B cell (primary cell): ENCODE measurements around the gene SEPSECS. TPM values are rescaled to one million over a fixed set of nuclear protein-coding genes. Genes with fewer than 3 reads are reported as not detected.
A peak's percentile ranks its signal among the peaks of the same experiment; 100 is the strongest.

Source experiments
- ATAC-seq: fragments of 200-7000 bp; cut with Tn5 transposase; one replicate; pipeline ENCODE4 v1.10.0; 2021; ENCODE audit warnings: low read depth, mild to moderate bottlenecking, moderate number of reproducible peaks, moderate library complexity
- CTCF ChIA-PET: fragments of 350-600 bp; sonication (Branson Sonifier 250); formaldehyde crosslinking; loops from one replicate; lab custom pipeline; 2021; ENCODE audit warnings: antibody characterized with exemption, inconsistent platforms; lab: Charles Lee
- POLR2A ChIA-PET: fragments of 350-600 bp; sonication (Branson Sonifier 250); formaldehyde crosslinking; loops from one replicate; lab custom pipeline; 2021; ENCODE audit warnings: antibody characterized with exemption; lab: Charles Lee
- DNase-seq: peaks from one replicate; pipeline ENCODE4 v3.0.0; 2013
- H2AFZ ChIP-seq: 2 replicates; pipeline ENCODE4 v1.6.1; 2012; ENCODE audit warnings: mild to moderate bottlenecking, low read depth, low read length; ENCODE audit not compliant: insufficient read depth, poor library complexity, severe bottlenecking
- H3K27ac ChIP-seq, 2 donors: 1 replicate in 1 of 2; 2 replicates in 1 of 2; pipeline ENCODE4 v1.5.1; 2012 to 2013; ENCODE audit warnings: low read length in 2 of 2, mild to moderate bottlenecking in 2 of 2, moderate library complexity in 1 of 2
- H3K27me3 ChIP-seq, 4 experiments: fragments of 200-600 bp in 1 of 4; sonication (generic) in 1 of 4; replicated peaks in 1 of 4; 1 replicate in 2 of 4; 2 replicates in 2 of 4; pipeline versions ENCODE4 v1.6.1 to v1.7.0; 2013 to 2016; ENCODE audit warnings: low read length in 3 of 4, mild to moderate bottlenecking in 2 of 4, mixed read lengths in 1 of 4, moderate library complexity in 1 of 4; ENCODE audit not compliant: insufficient read depth in 4 of 4, control insufficient read depth in 3 of 4; ENCODE audit errors: control extremely low read depth in 1 of 4
- H3K36me3 ChIP-seq, 2 experiments: replicated peaks in 1 of 2; 1 replicate in 1 of 2; 2 replicates in 1 of 2; pipeline versions ENCODE4 v1.6.1 to v1.7.1; 2013; ENCODE audit warnings: low read length in 1 of 2; ENCODE audit not compliant: insufficient read depth in 2 of 2, control insufficient read depth in 1 of 2; ENCODE audit errors: control extremely low read depth in 1 of 2, extremely low read depth in 1 of 2
- H3K4me1 ChIP-seq, 2 donors: fragments of 200-600 bp in 1 of 2; sonication (generic) in 1 of 2; 1 replicate in 1 of 2; 2 replicates in 1 of 2; pipeline versions ENCODE4 v1.5.1 to v1.6.1; 2013 to 2017; ENCODE audit warnings: low read length in 2 of 2; ENCODE audit not compliant: control insufficient read depth in 2 of 2, insufficient read depth in 2 of 2
- H3K4me2 ChIP-seq: replicated peaks from 2 replicates; pipeline ENCODE3; 2012; ENCODE audit warnings: mild to moderate bottlenecking, low read depth, low read length; ENCODE audit not compliant: poor library complexity, severe bottlenecking
- H3K4me3 ChIP-seq, 5 experiments: fragments of 200-600 bp in 1 of 5; sonication (generic) in 1 of 5; 1 replicate in 3 of 5; 2 replicates in 2 of 5; pipeline versions ENCODE4 v1.5.1 to v1.7.0; 2011 to 2016; ENCODE audit warnings: low read length in 4 of 5, mild to moderate bottlenecking in 4 of 5, low read depth in 2 of 5, control low read depth in 1 of 5, moderate library complexity in 1 of 5; ENCODE audit not compliant: insufficient read depth in 1 of 5; ENCODE audit errors: control extremely low read depth in 1 of 5, extremely low read depth in 1 of 5
- H3K79me2 ChIP-seq: fragments of 200-600 bp; sonication (generic); one replicate; pipeline ENCODE4 v1.6.0; 2016; ENCODE audit warnings: low read length; ENCODE audit not compliant: control insufficient read depth, insufficient read depth
- H3K9ac ChIP-seq: fragments of 200-600 bp; sonication (generic); 2 replicates; pipeline ENCODE4 v1.6.1; 2017; ENCODE audit warnings: mild to moderate bottlenecking, low read length, moderate library complexity
- H3K9me3 ChIP-seq, 3 donors: one replicate each; pipeline versions ENCODE4 v1.6.1 to v1.7.1; 2013; ENCODE audit warnings: low read length in 2 of 3; ENCODE audit not compliant: control insufficient read depth in 2 of 3, insufficient read depth in 1 of 3; ENCODE audit errors: control extremely low read depth in 1 of 3
- H4K20me1 ChIP-seq: 2 replicates; pipeline ENCODE4 v1.6.0; 2012; ENCODE audit warnings: mild to moderate bottlenecking, low read length; ENCODE audit not compliant: insufficient read depth, control insufficient read depth, poor library complexity, severe bottlenecking
- H3K27ac Mint-ChIP-seq: one replicate; pipeline ENCODE4 v1.8.0; 2021; ENCODE audit warnings: mixed read lengths
- H3K27me3 Mint-ChIP-seq: one replicate; pipeline ENCODE4 v1.8.0; 2021; ENCODE audit warnings: mixed read lengths
- H3K4me1 Mint-ChIP-seq: one replicate; pipeline ENCODE4 v1.8.0; 2021; ENCODE audit warnings: mixed read lengths
- H3K4me3 Mint-ChIP-seq: one replicate; pipeline ENCODE4 v1.8.0; 2021; ENCODE audit warnings: mixed read lengths
- H3K9me3 Mint-ChIP-seq: one replicate; pipeline ENCODE4 v1.8.0; 2022; ENCODE audit warnings: mixed read lengths; ENCODE audit not compliant: insufficient read depth
- EZH2 ChIP-seq: IDR thresholded peaks from 2 replicates; pipeline ENCODE4 v1.6.1; 2012; ENCODE audit warnings: borderline replicate concordance, low read depth, mild to moderate bottlenecking, moderate library complexity, low read length; ENCODE audit not compliant: insufficient read depth, poor library complexity, severe bottlenecking
- WGBS: methylation state at CpG from one replicate; pipeline ENCODE4 v1.1.5; 2013; ENCODE audit warnings: missing lambda C conversion rate; ENCODE audit not compliant: insufficient coverage; 5-methylcytosine and 5-hydroxymethylcytosine counted together
- intact Hi-C: fragments of 100-400 bp; cut with micrococcal nuclease; formaldehyde crosslinking; loops from one replicate; pipeline ENCODE4 v1.10.0; 2022
- polyA plus RNA-seq: library from polyadenylated mRNA; depleted of rRNA; stranded (reverse); fragments of >200 nt; gene quantifications from 2 replicates; pipeline ENCODE4 v1.2.3, GENCODE V29; 2012
- total RNA-seq, 2 donors: library from RNA; stranded (reverse); fragments of 120-200 nt in 1 of 2; gene quantifications; 1 replicate in 1 of 2; 2 replicates in 1 of 2; pipeline versions ENCODE4 v1.2.3 to v1.2.4, GENCODE V29; 2013 to 2022
- TF ChIP-seq, protein P1 (sequence below): fragments of 200-600 bp; IDR thresholded peaks from one replicate; pipeline ENCODE4 v1.8.0; 2022; ENCODE audit warnings: antibody characterized with exemption, mild to moderate bottlenecking

The SEPSECS gene
- total and polyA plus RNA-seq, 2 donors (not counting 1 experiment from before 2014, with no cell fraction given) = 6.2 to 17.0 TPM

DNA sequence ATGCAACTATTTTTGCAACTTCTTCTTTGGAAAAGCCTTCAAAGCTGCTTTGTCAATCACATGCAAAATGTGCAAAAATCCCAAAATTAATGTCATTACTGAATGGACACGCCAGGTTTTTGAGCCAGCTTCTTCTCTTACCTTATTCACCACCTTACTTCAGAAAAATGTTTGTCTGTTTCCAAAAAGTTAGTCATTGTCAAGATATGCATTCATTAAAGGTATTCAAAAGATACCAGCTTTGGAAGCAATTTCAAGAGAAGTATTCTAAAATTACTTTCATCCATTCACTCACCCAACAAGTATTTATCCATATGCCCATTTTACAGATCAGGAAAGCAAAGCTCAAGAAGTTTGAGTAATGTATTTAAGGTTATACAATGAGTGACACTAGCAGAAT lies 2.3 kb upstream of the SEPSECS start:
- Histone ChIP-seq H3K9me3 (no peaks in the 10 kb centered on the region), H3K4me1 (peaks cover 20 to 24% of the 10 kb centered on the region in 2 donors), H3K27ac (no peak overlapping the region), H3K4me2 (no peak overlapping the region), H4K20me1 (no peaks in the 10 kb centered on the region), H3K79me2 (peaks cover 28% of the 10 kb centered on the region), H3K4me3 (no peak overlapping the region), H3K27me3 (no peaks in the 10 kb centered on the region), H3K36me3 (peaks cover 2 to 15% of the 10 kb centered on the region in 2 experiments), H2AFZ (no peak overlapping the region), H3K9ac (no peak overlapping the region)
- no CpG with 5 or more reads among the region's 1 CpG for WGBS
- TF ChIP-seq, protein P1, sequence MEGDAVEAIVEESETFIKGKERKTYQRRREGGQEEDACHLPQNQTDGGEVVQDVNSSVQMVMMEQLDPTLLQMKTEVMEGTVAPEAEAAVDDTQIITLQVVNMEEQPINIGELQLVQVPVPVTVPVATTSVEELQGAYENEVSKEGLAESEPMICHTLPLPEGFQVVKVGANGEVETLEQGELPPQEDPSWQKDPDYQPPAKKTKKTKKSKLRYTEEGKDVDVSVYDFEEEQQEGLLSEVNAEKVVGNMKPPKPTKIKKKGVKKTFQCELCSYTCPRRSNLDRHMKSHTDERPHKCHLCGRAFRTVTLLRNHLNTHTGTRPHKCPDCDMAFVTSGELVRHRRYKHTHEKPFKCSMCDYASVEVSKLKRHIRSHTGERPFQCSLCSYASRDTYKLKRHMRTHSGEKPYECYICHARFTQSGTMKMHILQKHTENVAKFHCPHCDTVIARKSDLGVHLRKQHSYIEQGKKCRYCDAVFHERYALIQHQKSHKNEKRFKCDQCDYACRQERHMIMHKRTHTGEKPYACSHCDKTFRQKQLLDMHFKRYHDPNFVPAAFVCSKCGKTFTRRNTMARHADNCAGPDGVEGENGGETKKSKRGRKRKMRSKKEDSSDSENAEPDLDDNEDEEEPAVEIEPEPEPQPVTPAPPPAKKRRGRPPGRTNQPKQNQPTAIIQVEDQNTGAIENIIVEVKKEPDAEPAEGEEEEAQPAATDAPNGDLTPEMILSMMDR = no peak
- TF ChIP-seq EZH2 = no peak
- intact Hi-C loops = loop anchor here (10.0 kb wide), 1 partner anchor 752 kb away; the partner anchor contains the start of gene SMIM20
- POLR2A ChIA-PET = interaction anchor here (1.8 kb wide), 1 partner anchor 150 kb away, joined by 5 read pairs; the partner anchor contains the start of gene ZCCHC4
- CTCF ChIA-PET = interaction anchor here (1.0 to 1.8 kb wide), 2 partner anchors 70 to 150 kb away, joined by 6 to 14 read pairs; partner anchors contain the start of genes PI4K2B and ZCCHC4
- DNase-seq (no peak), ATAC-seq (no peak)
- Mint-ChIP-seq H3K27ac (no peak overlapping the region), H3K9me3 (no peaks in the 10 kb centered on the region), H3K4me1 (peaks cover 40% of the 10 kb centered on the region), H3K27me3 (no peaks in the 10 kb centered on the region), H3K4me3 (no peak overlapping the region)

DNA sequence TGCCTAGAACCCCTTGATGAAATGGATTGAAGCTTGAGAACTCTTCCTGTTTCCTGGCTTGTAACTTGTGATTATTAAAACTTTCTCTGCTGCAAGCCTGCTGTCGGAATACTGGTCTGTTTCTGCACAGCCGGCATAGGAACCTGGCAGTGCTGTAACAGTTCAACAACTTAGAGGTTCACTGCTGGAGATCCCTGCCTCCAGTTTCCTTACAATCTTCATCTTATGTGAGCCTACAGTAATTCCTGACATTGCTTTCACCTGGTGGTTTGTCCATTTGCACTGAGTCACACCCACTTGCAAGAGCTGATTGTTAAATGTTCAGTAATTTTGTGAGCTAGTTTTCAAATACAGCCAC lies 1.3 kb upstream of the SEPSECS start:
- peak overlapping the region; percentile 97 for H3K27ac Mint-ChIP-seq
- H3K4me2 ChIP-seq = peak overlapping the region; percentile 95
- H3K79me2 ChIP-seq = peaks cover 28% of the 10 kb centered on the region
- 65% methylated on average over 2 of the region's 2 CpGs for whole genome bisulfite sequencing
- DNase-seq = no peak
- ChIA-PET CTCF (interaction anchor here (0.9 to 2.1 kb wide), 7 partner anchors 9 to 151 kb away, joined by 3 to 14 read pairs (median 9); partner anchors contain the start of genes PI4K2B and ZCCHC4), POLR2A (interaction anchor here (0.7 to 2.2 kb wide), 3 partner anchors 45 to 151 kb away, joined by 3 to 12 read pairs (median 5); partner anchors contain the start of genes PI4K2B and ZCCHC4)
- no peaks in the 10 kb centered on the region for H3K27me3 Mint-ChIP-seq
- ATAC-seq = no peak
- H3K4me3 ChIP-seq = peak overlapping the region in 4 of 5 experiments; percentile 88 to 97 (median 92)
- H3K27me3 ChIP-seq = no peaks in the 10 kb centered on the region
- TF ChIP-seq, protein P1 = no peak
- TF ChIP-seq EZH2 = no peak
- peak overlapping the region; percentile 92 for H2AFZ ChIP-seq
- peak overlapping the region; percentile 92 to 98 for H3K27ac ChIP-seq
- H3K9me3 Mint-ChIP-seq = no peaks in the 10 kb centered on the region
- peaks cover 4 to 15% of the 10 kb centered on the region in 2 experiments for H3K36me3 ChIP-seq
- intact Hi-C loops = loop anchor here (2.0 to 10.0 kb wide), 3 partner anchors 19 to 753 kb away; partner anchors contain the start of genes ANAPC4 and SMIM20
- H3K4me1 Mint-ChIP-seq = peaks cover 40% of the 10 kb centered on the region
- H3K9ac ChIP-seq = peak overlapping the region; percentile 99
- H3K9me3 ChIP-seq = no peaks in the 10 kb centered on the region
- no peaks in the 10 kb centered on the region for H4K20me1 ChIP-seq
- peaks cover 20 to 24% of the 10 kb centered on the region in 2 donors for H3K4me1 ChIP-seq
- peak overlapping the region; percentile 93 for H3K4me3 Mint-ChIP-seq
